Renal cortex interstitium (tissue), 11 donors: ENCODE measurements around the gene FAM32A. TPM values are rescaled to one million over a fixed set of nuclear protein-coding genes. Genes with fewer than 3 reads are reported as not detected.

Experiments
- DNase-seq, 11 donors: peaks; one replicate each; pipeline ENCODE4 v3.0.0-alpha.2; 2013; ENCODE audit warnings: low read depth in 9 of 11, low spot score in 4 of 11; ENCODE audit errors: extremely low read depth in 1 of 11
- polyA plus RNA-seq, 3 donors: library from polyadenylated mRNA; unstranded; fragments of 120-200 nt; gene quantifications; one replicate each; pipeline ENCODE4 v1.2.1, GENCODE V29; 2013; ENCODE audit not compliant: insufficient read length in 3 of 3

The FAM32A gene
- polyA plus RNA-seq, 3 donors = 102 to 130 (median 127) TPM

GRCh38 chr19:16208064-16208759 lies 23.0 kb downstream of the FAM32A start:
- no peak for DNase-seq

- no peak for DNase-seq
These were observed 23.8 kb downstream of the FAM32A start for GRCh38 chr19:16208847-16209665.

GRCh38 chr19:16210168-16210567 lies 25.0 kb downstream of the FAM32A start:
- DNase-seq = no peak

GRCh38 chr19:16213076-16213475 lies 27.9 kb downstream of the FAM32A start:
- DNase-seq = no peak

- no peak for DNase-seq
These were observed 31.8 kb downstream of the FAM32A start for GRCh38 chr19:16216744-16217670.

GRCh38 chr19:16217716-16218451 lies 32.7 kb downstream of the FAM32A start:
- DNase-seq = no peak

GRCh38 chr19:16218851-16219250 lies 33.6 kb downstream of the FAM32A start:
- DNase-seq = no peak

- no peak for DNase-seq
These were observed 37.6 kb downstream of the FAM32A start for GRCh38 chr19:16222806-16223205.

GRCh38 chr19:16223746-16224145 lies 38.5 kb downstream of the FAM32A start:
- DNase-seq = no peak

GRCh38 chr19:16224293-16225045 lies 39.3 kb downstream of the FAM32A start:
- no peak for DNase-seq

- DNase-seq = no peak
These were observed 40.3 kb downstream of the FAM32A start for GRCh38 chr19:16225279-16226183.

- DNase-seq = no peak
These were observed 41.0 kb downstream of the FAM32A start for GRCh38 chr19:16226184-16226591.

GRCh38 chr19:16226878-16227836 lies 41.9 kb downstream of the FAM32A start:
- no peak for DNase-seq

GRCh38 chr19:16227837-16228636 lies 42.8 kb downstream of the FAM32A start:
- DNase-seq = no peak

- DNase-seq = no peak
These were observed 43.6 kb downstream of the FAM32A start for GRCh38 chr19:16228637-16229321.
